H1 (cell line): ENCODE measurements around the gene ADAMTS17. TPM values are rescaled to one million over a fixed set of nuclear protein-coding genes. Genes with fewer than 3 reads are reported as not detected.

Experiments used
- CBX5 ChIP-seq: fragments of 300-800, 300-1000 bp; sonication (generic); IDR thresholded peaks from 2 replicates; pipeline ENCODE4 v1.7.1; 2016; ENCODE audit warnings: antibody characterized with exemption, low read length, low read depth
- EZH2 ChIP-seq: fragments of 200-600 bp; sonication (generic); IDR thresholded peaks from 2 replicates; pipeline ENCODE4 v1.7.1; 2012; ENCODE audit warnings: low read depth, mild to moderate bottlenecking, moderate library complexity, low read length, inconsistent platforms; ENCODE audit not compliant: severe bottlenecking
- GABPA ChIP-seq: IDR thresholded peaks from 2 replicates; pipeline ENCODE4 v1.6.1; 2011; ENCODE audit warnings: mild to moderate bottlenecking, low read length, moderate library complexity, borderline replicate concordance; ENCODE audit not compliant: insufficient read depth
- HDAC6 ChIP-seq: IDR thresholded peaks from one replicate; pipeline ENCODE4 v1.7.1; 2012; ENCODE audit warnings: low read depth, mild to moderate bottlenecking, inconsistent platforms, low read length, moderate library complexity
- KDM5A ChIP-seq: fragments of 200-600 bp; IDR thresholded peaks from 2 replicates; pipeline ENCODE4 v1.7.1; 2012; ENCODE audit warnings: mild to moderate bottlenecking, low read length, inconsistent platforms, mixed read lengths
- NANOG ChIP-seq: IDR thresholded peaks from 2 replicates; pipeline ENCODE4 v1.6.1; 2011; ENCODE audit warnings: low read length, low read depth, mild to moderate bottlenecking, inconsistent platforms; ENCODE audit not compliant: insufficient read depth, poor library complexity, severe bottlenecking
- RBBP5 ChIP-seq: IDR thresholded peaks from 2 replicates; pipeline ENCODE4 v1.7.1; 2012; ENCODE audit warnings: low read depth, mild to moderate bottlenecking, inconsistent platforms, low read length, moderate library complexity, borderline replicate concordance
- SP4 ChIP-seq: IDR thresholded peaks from 2 replicates; pipeline ENCODE4 v1.6.1; 2012; ENCODE audit warnings: low read length, inconsistent platforms
- USF2 ChIP-seq: IDR thresholded peaks from 2 replicates; pipeline ENCODE4 v1.6.1; 2011; ENCODE audit warnings: low read length, improper control_type of control experiment
- YY1 ChIP-seq: IDR thresholded peaks from 2 replicates; pipeline ENCODE4 v1.6.1; 2011; ENCODE audit warnings: low read depth, mild to moderate bottlenecking, low read length
- polyA plus RNA-seq, 7 experiments: library from polyadenylated mRNA; depleted of rRNA in 3 of 7; stranded (reverse) in 5 of 7; unstranded in 2 of 7; fragments of >200 nt in 5 of 7; fragments of 200-250 nt in 2 of 7; gene quantifications; 1 replicate in 5 of 7; 2 replicates in 1 of 7; 4 replicates in 1 of 7; pipeline versions ENCODE4 v1.2.1 to v1.2.3, GENCODE V29; 2011 to 2013; ENCODE audit warnings: missing spikeins in 2 of 7, mixed read lengths in 2 of 7
- total RNA-seq: library from RNA; stranded (reverse); fragmentation: NEBNext Ultra II Directional; extraction: Animal tissue kit (Norgen Biotek cat#: 25700); gene quantifications from 2 replicates; pipeline ENCODE4 v1.2.1, GENCODE V29; 2021

The ADAMTS17 gene
- total and polyA plus RNA-seq, 2 of the 8 experiments (the other 6 are each of a cell fraction or from before 2014, with no cell fraction given) = 0.51 to 1.7 TPM

DNA sequence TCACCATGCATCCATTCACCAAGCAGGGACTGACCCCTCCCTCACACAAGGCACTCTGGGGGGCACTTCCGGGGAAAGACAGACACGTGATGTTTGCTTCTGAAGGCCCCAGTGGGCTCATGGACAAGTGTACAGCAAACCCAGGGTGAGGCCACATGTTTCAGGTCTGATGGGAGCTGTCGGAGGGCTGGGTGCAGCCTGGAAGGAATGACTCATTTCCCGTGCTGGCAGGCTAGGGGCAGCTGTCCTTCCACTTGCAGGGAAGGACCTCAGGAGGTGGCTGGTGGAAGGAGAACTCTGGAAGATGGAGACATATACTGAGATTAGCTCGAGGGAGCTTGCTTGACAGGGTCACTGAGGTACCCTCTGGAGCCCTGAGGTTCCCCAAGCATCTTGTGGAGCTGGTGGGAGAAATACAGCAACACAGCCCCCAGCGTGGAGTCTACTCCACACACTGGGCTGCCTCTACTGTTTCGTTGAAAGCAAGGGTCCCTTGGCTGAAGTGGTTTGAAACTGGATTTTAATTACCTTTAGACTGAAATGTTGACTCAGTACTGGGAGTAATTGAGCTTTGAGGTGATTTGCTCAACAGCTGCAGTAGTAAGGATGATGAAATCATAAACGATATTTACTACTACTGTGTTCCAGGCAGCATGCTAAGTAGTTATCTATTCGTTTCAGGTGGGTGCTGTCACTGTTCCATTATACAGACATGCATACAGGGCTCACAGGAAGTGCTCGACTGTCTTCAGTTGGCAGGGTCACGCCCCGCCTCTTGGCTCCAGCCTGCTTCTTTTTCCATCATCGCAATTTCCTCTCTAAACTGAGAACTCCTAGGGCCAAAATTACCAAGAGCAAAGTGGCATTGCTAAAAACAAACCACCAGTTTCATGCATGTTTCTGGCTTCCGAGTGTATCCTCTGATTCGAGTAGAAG lies 230.4 kb downstream of the ADAMTS17 start (continued):
- TF ChIP-seq EZH2 (no peak), YY1 (no peak), KDM5A (no peak), NANOG (no peak), SP4 (no peak), RBBP5 (no peak), CBX5 (no peak), USF2 (no peak), GABPA (no peak), HDAC6 (no peak)
